ENCODE data around the gene PHPT1.
"Not testable (repeated sequence)": the region's sequence is repeated elsewhere in the genome, so short reads cannot be mapped to it uniquely, and the experiment has no call there.

PHPT1 gene

DNA sequence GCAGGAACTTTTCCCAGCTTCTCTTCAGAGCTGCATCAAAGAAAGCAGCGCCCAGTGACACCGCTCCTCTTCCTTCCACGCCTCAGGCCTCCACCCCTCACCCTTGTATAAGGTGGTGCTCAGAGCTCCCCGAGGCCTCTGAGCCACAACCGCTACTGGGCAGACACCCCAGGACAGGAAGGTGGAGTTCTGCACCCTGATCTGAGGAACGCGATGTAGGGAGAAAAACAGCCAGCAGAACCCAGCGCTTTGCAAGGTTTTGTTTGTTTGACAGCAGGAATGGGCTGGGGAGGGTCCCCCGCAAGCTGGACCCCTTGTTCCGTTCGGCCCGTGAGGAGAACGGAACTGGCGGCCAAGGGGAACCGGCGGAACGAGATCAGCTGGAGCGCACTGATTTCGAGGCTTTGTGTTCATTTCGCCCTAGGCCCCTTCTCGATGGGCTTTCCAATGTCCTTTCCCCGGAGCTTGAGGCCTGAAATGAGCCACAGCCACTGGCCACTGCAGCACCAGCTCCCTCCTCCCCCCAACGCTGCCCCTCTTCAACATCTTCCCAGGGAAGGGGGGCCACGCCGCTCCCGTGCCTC lies 12.8 kb downstream of the PHPT1 start:
- DNase-seq = no peak

DNA sequence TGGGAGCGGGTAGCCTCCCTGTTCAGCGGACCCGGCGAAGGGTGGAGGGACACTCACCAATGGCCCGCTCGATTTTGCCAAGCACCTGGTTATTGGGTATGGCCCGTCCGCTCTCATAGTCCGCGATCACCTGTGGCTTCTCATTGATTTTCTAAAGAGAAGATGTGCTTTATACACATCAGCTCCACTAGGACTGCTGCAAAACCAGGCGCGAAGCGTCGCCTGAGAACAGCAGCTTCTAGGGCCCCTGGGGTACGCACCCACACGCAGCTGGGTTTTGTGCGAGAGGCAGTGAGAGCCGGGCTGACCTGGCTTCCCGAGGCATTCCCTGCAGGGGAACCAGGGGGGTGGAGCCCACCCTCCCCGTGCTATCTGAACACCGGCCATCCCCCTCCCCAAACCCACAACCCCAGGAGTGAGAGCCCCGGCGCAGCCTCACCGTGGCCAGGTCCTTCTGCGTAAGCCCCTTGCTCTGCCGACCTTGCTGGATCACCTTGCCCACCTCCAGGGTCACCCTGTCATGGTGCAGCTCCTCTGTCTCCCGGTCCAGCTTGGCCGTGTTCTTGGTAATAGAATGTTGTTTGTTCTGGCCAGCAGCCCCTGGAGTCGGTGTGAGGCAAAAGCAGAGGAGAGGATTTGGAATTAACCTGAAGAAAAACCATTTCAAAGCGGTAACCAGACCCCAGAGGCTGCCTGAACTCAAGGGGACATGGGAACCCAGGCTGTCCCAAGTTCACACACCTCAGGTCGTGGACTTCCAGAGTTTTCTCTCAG lies 13.8 kb downstream of the PHPT1 start:
- DNase-seq = no peak

GRCh38 chr9:136863623-136864273 lies 14.5 kb downstream of the PHPT1 start:
- DNase-seq = no peak

DNA sequence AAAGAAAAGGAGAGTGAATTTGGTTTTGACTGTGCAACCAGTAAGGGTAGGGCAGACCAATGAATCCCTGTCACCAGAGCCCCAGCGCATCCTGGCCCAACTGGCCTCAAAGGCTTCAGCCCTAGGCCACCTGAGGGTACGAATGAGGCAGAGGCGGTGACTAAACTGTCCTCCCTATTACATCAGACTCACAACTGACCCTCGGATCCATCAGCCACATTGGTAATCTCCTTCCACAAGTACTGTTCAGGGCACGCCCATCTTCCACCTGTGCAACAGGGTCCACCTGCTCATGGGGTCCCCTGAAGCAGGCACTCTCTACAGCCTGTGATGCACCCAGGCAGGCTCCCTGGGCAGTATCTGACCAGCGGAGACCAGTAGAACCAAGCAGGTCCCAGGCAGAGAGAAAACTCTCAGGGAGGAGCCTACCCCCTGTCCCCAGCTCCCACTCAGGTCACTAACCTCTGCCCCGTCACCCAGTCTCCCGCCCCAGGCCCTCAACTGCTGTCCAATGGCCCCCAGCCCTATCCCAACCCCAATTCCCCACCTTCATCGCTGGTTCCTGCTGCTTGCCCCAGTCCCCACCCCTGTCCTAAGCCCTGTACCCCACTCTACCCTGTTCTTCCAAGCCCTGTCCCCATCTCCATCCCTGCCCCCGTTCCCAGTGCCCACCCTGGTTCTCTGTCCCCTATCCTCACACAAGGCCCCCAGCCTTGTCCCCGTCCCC lies 16.0 kb downstream of the PHPT1 start:
- no peak for DNase-seq

GRCh38 chr9:136865768-136866103 lies 16.5 kb downstream of the PHPT1 start:
- peak; percentile 41 for DNase-seq

DNA sequence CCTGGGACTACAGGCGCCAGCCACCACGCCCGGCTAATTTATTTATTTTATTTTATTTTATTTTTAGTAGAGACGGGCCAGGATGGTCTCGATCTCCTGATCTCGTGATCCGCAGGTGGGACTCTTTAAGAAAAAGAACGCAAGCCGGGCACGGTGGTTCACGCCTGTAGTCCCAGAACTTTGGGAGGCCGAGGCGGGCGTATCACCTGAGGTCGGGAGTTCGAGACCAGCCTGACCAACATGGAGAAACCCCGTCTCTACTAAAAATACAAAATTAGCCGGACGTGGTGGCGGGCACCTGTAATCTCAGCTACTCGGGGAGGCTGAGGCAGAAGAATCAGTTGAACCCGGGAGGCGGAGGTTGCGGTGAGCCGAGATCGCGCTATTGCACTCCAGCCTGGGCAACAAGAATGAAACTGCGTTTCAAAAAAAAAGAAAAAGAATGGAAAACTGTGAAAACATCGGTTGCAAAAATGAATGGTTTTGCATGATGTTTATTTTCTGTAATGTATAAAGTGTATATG lies 17.8 kb downstream of the PHPT1 start:
- not testable (repeated sequence) for DNase-seq

DNA sequence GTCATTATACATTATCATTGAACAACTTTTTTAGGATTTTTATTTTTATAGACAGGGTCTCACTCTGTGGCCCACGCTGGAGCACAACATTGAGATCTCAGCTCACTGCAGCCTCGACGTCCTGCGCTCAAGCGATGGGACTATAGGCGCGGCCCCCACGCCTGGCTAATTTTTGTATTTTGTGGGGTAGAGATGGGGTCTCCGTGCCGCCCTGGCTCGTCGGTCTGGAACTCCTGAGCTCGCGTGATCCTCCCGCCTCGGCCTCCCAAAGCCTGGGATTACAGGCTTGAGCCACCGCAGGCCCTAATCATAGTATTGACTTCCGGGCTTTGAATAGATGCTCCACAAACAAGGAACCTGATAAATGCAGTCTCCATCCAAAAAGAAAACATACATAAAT lies 18.3 kb downstream of the PHPT1 start:
- no peak for DNase-seq

DNA sequence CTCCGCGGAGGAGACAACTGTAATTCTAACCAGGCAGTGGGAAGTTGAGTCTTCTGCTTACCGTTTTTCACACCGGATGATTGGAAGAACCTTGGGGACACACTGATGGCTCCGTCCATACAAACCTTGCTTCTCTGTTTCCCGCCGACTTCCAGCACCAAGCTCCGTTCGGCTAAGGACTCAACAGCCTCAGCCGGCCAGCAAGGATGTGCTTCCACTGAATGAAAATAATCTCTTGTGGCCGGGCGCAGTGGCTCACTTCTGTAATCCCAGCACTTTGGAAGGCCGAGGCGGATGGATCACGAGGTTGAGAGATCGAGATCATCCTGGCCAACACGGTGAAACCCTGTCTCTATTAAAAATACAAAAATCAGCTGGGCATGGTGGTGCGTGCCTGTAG lies 18.7 kb downstream of the PHPT1 start:
- DNase-seq = no peak

DNA sequence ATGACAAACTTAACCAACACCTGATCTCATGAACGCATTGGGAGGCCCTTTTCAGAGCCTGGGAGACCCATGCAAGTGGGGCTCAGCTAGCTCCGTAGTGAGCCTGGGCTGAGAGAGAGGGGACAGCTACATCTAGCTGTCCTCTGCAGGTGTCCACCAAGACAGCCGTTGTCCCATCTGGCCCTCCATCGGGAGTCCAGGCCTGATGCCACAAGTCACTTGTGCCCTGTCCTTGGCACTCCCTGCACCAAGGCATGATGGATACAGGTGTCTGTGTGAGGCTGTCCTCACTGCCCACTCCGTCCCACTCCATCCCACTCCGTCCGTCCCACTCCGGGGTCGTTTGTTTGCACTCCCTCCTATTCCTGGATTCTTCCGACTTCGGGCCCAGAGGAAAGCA lies 19.4 kb downstream of the PHPT1 start:
- no peak for DNase-seq

GRCh38 chr9:136869611-136870010 lies 20.4 kb downstream of the PHPT1 start:
- not testable (repeated sequence) for DNase-seq

DNA sequence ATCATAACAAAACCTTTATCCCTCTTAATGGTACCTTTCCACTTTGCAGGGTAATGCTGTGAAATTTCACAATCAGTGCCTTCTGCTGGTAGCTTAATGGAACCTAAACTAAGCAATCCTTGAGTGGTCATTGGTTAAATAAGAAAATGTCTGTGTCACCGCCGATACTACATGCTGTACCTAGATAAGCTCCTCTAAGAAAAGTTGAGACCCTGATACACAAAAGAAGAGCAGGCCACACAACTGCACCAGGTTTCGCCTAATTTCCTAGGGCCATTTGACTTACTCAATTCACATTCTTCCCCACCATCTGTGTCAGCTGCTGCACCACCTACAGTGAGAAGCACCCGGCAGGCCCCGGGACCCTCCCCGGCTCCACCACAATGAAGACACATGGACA lies 25.9 kb downstream of the PHPT1 start:
- no peak for DNase-seq

DNA sequence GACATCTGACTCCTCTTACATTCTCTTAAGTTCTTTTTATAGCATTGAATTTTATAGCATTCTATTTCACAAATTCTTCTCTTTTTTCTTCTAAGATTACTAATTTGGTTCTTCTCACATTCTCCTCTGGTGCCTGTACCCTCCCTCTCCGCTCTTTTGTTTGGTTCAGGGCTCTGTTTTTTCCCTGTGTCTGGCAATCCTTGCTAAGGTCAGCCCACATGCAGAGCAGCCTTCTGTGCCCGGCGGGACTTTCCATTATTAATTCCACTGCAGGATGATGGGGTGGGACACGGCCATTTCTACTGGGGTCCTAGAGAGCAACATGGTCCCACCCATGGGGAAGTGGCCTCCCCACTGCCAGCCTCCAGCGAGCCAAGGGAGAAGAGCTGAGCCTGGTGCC lies 27.3 kb downstream of the PHPT1 start:
- no peak for DNase-seq

DNA sequence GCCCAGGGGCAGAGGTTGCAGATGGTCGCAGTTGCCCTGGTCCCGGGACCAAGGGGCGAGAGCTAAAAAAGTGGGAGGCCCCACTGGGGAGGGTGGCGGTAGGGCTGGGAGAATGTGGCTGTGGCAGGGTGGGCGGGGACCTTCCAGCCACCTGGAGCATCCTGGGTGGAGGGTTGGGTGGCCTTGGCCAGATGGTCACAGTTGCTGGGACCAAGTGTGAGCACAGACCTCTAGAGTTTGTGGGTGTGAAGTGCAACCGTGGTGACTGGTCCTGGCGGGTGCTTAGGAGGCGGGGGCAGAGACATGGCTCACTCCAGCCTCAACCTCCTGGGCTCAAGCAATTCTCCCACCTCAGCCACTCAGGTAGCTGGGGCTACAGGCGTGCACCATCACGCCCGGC lies 31.4 kb downstream of the PHPT1 start:
- DNase-seq = no peak

- no peak for DNase-seq
Observed at GRCh38 chr9:136881691-136882108, 32.5 kb downstream of the PHPT1 start.

- DNase-seq = no peak
Observed at GRCh38 chr9:136882109-136882946, 33.1 kb downstream of the PHPT1 start.

GRCh38 chr9:136882947-136883283 lies 33.7 kb downstream of the PHPT1 start:
- DNase-seq = not testable (repeated sequence)

- DNase-seq = not testable (repeated sequence)
Observed at GRCh38 chr9:136883670-136884069, 34.5 kb downstream of the PHPT1 start.

DNA sequence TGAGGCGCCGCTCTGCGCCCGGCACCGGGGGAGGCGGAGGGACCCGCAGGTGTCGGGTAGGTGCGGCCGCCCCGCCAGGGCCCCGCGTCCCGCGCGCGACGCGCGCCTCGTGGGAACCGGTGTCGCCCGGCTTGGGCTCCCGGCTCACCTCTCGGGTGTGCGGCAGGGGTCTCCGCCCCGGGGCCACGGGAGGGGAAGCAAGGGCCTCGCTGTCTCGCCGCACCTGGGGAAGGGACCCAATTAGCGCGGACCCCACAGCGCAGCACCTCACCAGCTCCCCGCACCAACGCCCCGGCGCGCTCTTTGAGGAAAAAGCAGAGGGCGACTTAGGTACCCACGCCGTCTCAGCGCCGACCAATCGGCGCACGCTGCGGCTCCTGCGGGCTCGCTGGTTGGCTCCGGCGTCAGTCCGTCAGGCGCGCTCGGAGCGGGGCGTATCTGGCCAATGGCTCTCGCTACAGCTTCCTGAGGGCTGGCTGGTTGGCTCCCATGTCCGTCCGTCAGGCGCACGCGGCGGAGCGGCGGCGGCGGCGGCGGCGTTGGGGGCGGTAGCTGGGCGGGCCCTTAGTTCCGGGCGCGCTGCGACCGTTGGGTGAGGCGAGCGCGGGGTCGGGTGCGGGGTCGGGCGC lies 36.9 kb downstream of the PHPT1 start, which contains the start of gene TRAF2:
TRAF2 (plus strand) TSS at position 567 of the 629 bp plus-strand sequence. CDS start 12,225 bp downstream, outside the sequence.
- DNase-seq = peak; percentile 99

DNA sequence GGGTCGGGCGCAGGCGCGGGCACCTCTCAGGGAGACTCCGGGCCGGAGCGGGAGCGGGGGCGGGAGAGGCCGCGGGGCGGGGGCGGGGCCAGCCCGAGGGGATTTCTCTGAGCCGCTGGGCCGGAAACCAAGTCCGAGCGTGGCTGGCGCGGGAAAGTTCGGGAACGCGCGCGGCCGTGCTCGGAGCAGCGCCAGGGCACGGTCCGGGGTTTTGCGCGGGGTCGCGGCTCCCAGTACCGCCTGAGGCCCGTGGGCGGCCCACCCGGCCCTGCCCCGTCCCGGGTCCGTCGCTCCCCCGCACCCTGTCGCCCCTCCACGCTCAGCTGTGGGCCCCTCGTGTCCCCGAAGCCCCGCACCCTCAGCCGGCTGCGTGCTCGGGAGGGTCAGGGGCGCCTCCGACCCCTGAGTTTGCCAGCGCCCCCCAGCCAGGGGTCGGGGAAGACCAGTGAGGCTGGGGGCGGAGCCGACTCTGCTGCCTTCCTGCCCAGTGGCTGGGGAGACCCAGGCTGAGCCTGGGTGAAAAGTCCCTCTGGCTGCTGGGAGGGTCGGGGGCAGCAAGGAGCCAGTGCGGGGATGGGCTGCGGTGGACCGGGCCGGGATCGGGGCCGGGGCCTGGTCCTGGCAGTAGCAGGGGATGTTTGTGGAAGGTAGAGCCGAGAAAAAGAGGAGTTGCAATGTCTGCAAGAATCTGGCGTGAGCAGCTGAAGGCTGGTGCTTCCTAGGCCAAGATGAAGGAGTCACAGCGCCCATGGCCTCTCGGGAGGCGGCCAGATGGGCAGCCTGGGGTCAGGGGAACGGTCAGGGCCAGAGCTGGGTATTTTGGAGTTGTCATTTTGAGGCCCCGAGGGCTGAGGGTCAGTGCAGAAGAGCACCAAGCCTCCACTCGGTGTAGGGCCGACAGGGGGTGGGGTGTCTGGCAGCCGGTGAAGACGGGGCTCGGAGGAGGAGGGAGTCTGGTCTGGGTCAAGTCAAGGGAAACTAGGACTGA lies 37.7 kb downstream of the PHPT1 start:
- no peak for DNase-seq

DNA sequence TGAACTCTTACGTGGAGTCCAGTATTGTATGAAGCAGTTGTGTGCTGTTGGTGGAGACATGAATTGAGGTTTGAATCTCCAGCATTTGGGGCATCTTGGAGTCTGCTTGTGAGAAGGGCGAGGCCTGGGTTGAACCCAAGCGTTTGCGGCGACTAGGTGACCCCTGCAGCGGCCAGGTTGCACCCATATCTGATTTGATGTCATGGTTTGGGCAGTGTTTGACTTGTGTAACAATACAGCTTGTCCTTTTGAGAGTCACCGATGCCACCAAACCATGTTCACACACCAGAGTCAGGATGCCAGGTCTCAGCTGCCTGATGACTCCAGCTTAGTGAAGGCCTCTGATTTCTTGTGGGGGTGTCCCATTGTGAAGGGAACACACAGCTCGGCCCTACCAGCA lies 39.2 kb downstream of the PHPT1 start:
- DNase-seq = no peak

DNA sequence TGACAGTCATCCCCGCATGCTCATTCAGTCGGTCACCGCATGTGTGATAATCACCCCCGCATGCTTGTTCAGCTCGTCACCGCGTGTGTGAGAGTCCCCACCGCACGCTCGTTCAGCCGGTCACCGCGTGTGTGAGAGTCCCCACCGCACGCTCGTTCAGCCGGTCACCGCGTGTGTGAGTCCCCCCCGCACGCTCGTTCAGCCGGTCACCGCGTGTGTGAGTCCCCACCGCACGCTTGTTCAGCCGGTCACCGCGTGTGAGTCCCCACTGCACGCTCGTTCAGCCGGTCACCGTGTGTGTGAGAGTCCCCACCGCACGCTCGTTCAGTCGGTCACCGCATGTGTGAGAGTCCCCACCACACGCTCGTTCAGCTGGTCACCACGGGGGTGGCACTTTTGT lies 40.6 kb downstream of the PHPT1 start:
- DNase-seq = no peak

Measured in right hindlimb (tissue), 1 donor.